Measurements from ENCODE around the gene HOPX. TPM values are rescaled to one million over a fixed set of nuclear protein-coding genes. Genes with fewer than 3 reads are reported as not detected.

Gene HOPX
- total RNA-seq, 1 experiment from 2014 or later: 0.26 TPM

GRCh38 chr4:56705334-56705733 lies 24.2 kb upstream of the HOPX start (continued):
- TF ChIP-seq PRDM15 (CRISPR knock-in tag; IDR thresholded peaks at IDR 0.05) (no peak), ARID4B (CRISPR knock-in tag; IDR thresholded peaks at IDR 0.05; ENCODE audit: borderline replicate concordance) (no peak), ZMAT4 (CRISPR knock-in tag; IDR thresholded peaks at IDR 0.05) (no peak)

GRCh38 chr4:56704089-56704871 lies 23.2 kb upstream of the HOPX start:
- POLR2A ChIA-PET: no interaction called here
- DNase-seq (ENCODE audit: low spot score) (no peak), ATAC-seq (no peak)
- H3K4me1 Mint-ChIP-seq: peaks cover 8% of the 10 kb centered on the region; the same call in 1 of the 2 replicates
- TF ChIP-seq ATF2 (CRISPR knock-in tag; IDR thresholded peaks at IDR 0.05; ENCODE audit: borderline replicate concordance, low read depth): no peak
- no peak overlapping the region for H3K4me3 Mint-ChIP-seq
- CTCF ChIA-PET: no interaction called here
- peaks cover 2% of the 10 kb centered on the region; the same call in 1 of the 2 replicates for H3K27me3 Mint-ChIP-seq (ENCODE audit: low read depth)
- peaks cover 3% of the 10 kb centered on the region for H3K9me3 Mint-ChIP-seq
- H3K36me3 Mint-ChIP-seq: no peaks in the 10 kb centered on the region
- no peak overlapping the region for H3K27ac Mint-ChIP-seq

GRCh38 chr4:56703378-56703777 lies 22.3 kb upstream of the HOPX start:
- DNase-seq (ENCODE audit: low spot score) (no peak), ATAC-seq (no peak)
- Mint-ChIP-seq H3K4me3 (no peak overlapping the region), H3K27me3 (ENCODE audit: low read depth) (peaks cover under 1% of the 10 kb centered on the region), H3K27ac (no peak overlapping the region), H3K9me3 (peaks cover 3% of the 10 kb centered on the region), H3K36me3 (no peaks in the 10 kb centered on the region), H3K4me1 (peaks cover 8% of the 10 kb centered on the region; the same call in 1 of the 2 replicates)
- TF ChIP-seq CREB1 (CRISPR knock-in tag; IDR thresholded peaks at IDR 0.05): no peak
- ChIA-PET POLR2A (no interaction called here), CTCF (no interaction called here)

- peaks cover 6% of the 10 kb centered on the region for H3K27me3 Mint-ChIP-seq (ENCODE audit: low read depth)
- POLR2A ChIA-PET: no interaction called here
- peaks cover 3% of the 10 kb centered on the region for H3K9me3 Mint-ChIP-seq
- no peak overlapping the region for H3K27ac Mint-ChIP-seq
- no peaks in the 10 kb centered on the region for H3K36me3 Mint-ChIP-seq
- H3K4me1 Mint-ChIP-seq: peaks cover 11% of the 10 kb centered on the region; the same call in 1 of the 2 replicates
- no peak for DNase-seq (ENCODE audit: low spot score)
- CTCF ChIA-PET: no interaction called here
- ATAC-seq: no peak
- H3K4me3 Mint-ChIP-seq: no peak overlapping the region
- TF ChIP-seq E2F4 (CRISPR knock-in tag; IDR thresholded peaks at IDR 0.05; ENCODE audit: borderline replicate concordance, low read depth): no peak
- no peak for TF ChIP-seq SOX15 (CRISPR knock-in tag; IDR thresholded peaks at IDR 0.05)
- no peak for TF ChIP-seq PREB (CRISPR knock-in tag; IDR thresholded peaks at IDR 0.05; ENCODE audit: borderline replicate concordance)
- TF ChIP-seq ZNF281 (CRISPR knock-in tag; IDR thresholded peaks at IDR 0.05): no peak
- TF ChIP-seq CREM (CRISPR knock-in tag; IDR thresholded peaks at IDR 0.05): no peak
- no peak for TF ChIP-seq RELA (CRISPR knock-in tag; IDR thresholded peaks at IDR 0.05; ENCODE audit: borderline replicate concordance)
Observed at GRCh38 chr4:56701644-56702043, 20.5 kb upstream of the HOPX start.

All from WTC11 (cell line).